CD4-positive, alpha-beta memory T cell (primary cell): ENCODE measurements around the gene HS1BP3. TPM values are rescaled to one million over a fixed set of nuclear protein-coding genes. Genes with fewer than 3 reads are reported as not detected.

Experiments used
- CTCF ChIA-PET: fragments of 350-600 bp; sonication (Branson Sonifier 250); formaldehyde crosslinking; loops from one replicate; lab custom pipeline; 2021; ENCODE audit warnings: inconsistent platforms; ENCODE audit not compliant: partially characterized antibody; lab: Charles Lee
- POLR2A ChIA-PET: fragments of 350-600 bp; sonication (Branson Sonifier 250); formaldehyde crosslinking; loops from one replicate; lab custom pipeline; 2021; ENCODE audit not compliant: partially characterized antibody; lab: Charles Lee
- DNase-seq, 5 donors: peaks; one replicate each; pipeline versions ENCODE4 v3.0.0 to v3.0.0-alpha.2; 2020 to 2022; ENCODE audit warnings: mixed read lengths in 1 of 5
- H3K27ac ChIP-seq: one replicate; pipeline ENCODE4 v1.7.0; 2013; ENCODE audit warnings: low read depth, low read length
- H3K27me3 ChIP-seq: 2 replicates; pipeline ENCODE4 v1.7.0; 2013; ENCODE audit warnings: mild to moderate bottlenecking, low read length, moderate library complexity; ENCODE audit not compliant: insufficient read depth
- H3K36me3 ChIP-seq: 2 replicates; pipeline ENCODE4 v1.7.0; 2013; ENCODE audit warnings: mild to moderate bottlenecking, low read length, moderate library complexity; ENCODE audit not compliant: insufficient read depth
- H3K4me1 ChIP-seq: 2 replicates; pipeline ENCODE4 v1.7.0; 2013; ENCODE audit warnings: mild to moderate bottlenecking, low read length, moderate library complexity; ENCODE audit not compliant: insufficient read depth
- H3K4me3 ChIP-seq, 2 donors: one replicate each; pipeline ENCODE4 v1.7.0; 2013; ENCODE audit warnings: low read length in 2 of 2, mild to moderate bottlenecking in 1 of 2
- H3K9me3 ChIP-seq, 2 donors: one replicate each; pipeline ENCODE4 v1.7.0; 2013; ENCODE audit warnings: low read length in 2 of 2, control low read depth in 1 of 2; ENCODE audit not compliant: control insufficient read depth in 1 of 2
- H3K27ac Mint-ChIP-seq, 7 donors: one replicate each; pipeline ENCODE4 v1.8.0; 2020 to 2021; ENCODE audit warnings: mixed read lengths in 7 of 7, mild to moderate bottlenecking in 6 of 7, inconsistent platforms in 3 of 7, moderate library complexity in 3 of 7
- H3K27me3 Mint-ChIP-seq, 2 donors: one replicate each; pipeline ENCODE4 v1.8.0; 2020 to 2021; ENCODE audit warnings: mixed read lengths in 2 of 2
- H3K36me3 Mint-ChIP-seq, 2 donors: one replicate each; pipeline ENCODE4 v1.8.0; 2020 to 2021; ENCODE audit warnings: mixed read lengths in 2 of 2, inconsistent platforms in 1 of 2, mild to moderate bottlenecking in 1 of 2
- H3K4me1 Mint-ChIP-seq, 4 donors: one replicate each; pipeline ENCODE4 v1.8.0; 2020 to 2021; ENCODE audit warnings: mixed read lengths in 4 of 4, mild to moderate bottlenecking in 1 of 4
- H3K4me3 Mint-ChIP-seq, 8 donors: one replicate each; pipeline ENCODE4 v1.8.0; 2020 to 2021; ENCODE audit warnings: mixed read lengths in 8 of 8, mild to moderate bottlenecking in 7 of 8, moderate library complexity in 6 of 8, inconsistent platforms in 3 of 8
- H3K9me3 Mint-ChIP-seq, 8 donors: one replicate each; pipeline ENCODE4 v1.8.0; 2020 to 2021; ENCODE audit warnings: mixed read lengths in 8 of 8, mild to moderate bottlenecking in 5 of 8, inconsistent platforms in 3 of 8, moderate library complexity in 1 of 8
- intact Hi-C: fragments of 100-400 bp; cut with micrococcal nuclease; formaldehyde crosslinking; loops from one replicate; pipeline ENCODE4 v1.15.1; 2023
- polyA plus RNA-seq, 2 donors: library from polyadenylated mRNA; unstranded; fragments of 300-500 nt; fragmentation: Illumina TruSeq; gene quantifications; one replicate each; pipeline ENCODE4 v1.2.3, GENCODE V29; 2021
- total RNA-seq, 2 experiments: library from RNA; stranded (reverse); gene quantifications; one replicate each; pipeline ENCODE4 v1.2.3, GENCODE V29; 2021

The HS1BP3 gene
- total and polyA plus RNA-seq, 4 experiments from 2014 or later, result 16.7 to 20.1 (median 18.8) TPM

GRCh38 chr2:20649976-20650375 is 922 bp downstream of the HS1BP3 start:
- POLR2A ChIA-PET, result interaction anchor here (1.6 to 3.3 kb wide), 10 partner anchors 8 to 298 kb away, joined by 5 to 70 read pairs (median 10); partner anchors contain the start of genes LDAH, PUM2 and RHOB
- peak overlapping the region; percentile 66 to 98 (median 96) for H3K27ac Mint-ChIP-seq

GRCh38 chr2:20649576-20649975 is 1.3 kb downstream of the HS1BP3 start:
- peaks cover 0 to 3% (median 0%) of the 10 kb centered on the region in 8 donors for H3K9me3 Mint-ChIP-seq
- H3K36me3 Mint-ChIP-seq, result peaks cover 4 to 18% of the 10 kb centered on the region in 2 donors
- no peaks in the 10 kb centered on the region for H3K9me3 ChIP-seq
- intact Hi-C loops, result no loop called here
- CTCF ChIA-PET, result interaction anchor here (1.0 to 5.2 kb wide), 8 partner anchors 11 to 238 kb away, joined by 4 to 76 read pairs (median 10); partner anchors contain the start of gene RHOB
- H3K4me1 ChIP-seq, result peaks cover 20% of the 10 kb centered on the region
- peaks cover 22 to 42% (median 36%) of the 10 kb centered on the region in 4 donors for H3K4me1 Mint-ChIP-seq
- H3K27ac ChIP-seq, result no peak overlapping the region
- no peak overlapping the region for H3K4me3 ChIP-seq
- H3K36me3 ChIP-seq, result no peaks in the 10 kb centered on the region
- DNase-seq, result no peak
- POLR2A ChIA-PET, result interaction anchor here (2.0 to 3.3 kb wide), 3 partner anchors 11 to 206 kb away, joined by 8 to 70 read pairs (median 27); partner anchors contain the start of gene RHOB
- H3K27me3 Mint-ChIP-seq, result no peaks in the 10 kb centered on the region
- no peaks in the 10 kb centered on the region for H3K27me3 ChIP-seq
- H3K27ac Mint-ChIP-seq, result peak overlapping the region in 6 of 7 donors; percentile 85 to 97 (median 96)
- peak overlapping the region; percentile 87 to 93 (median 90) for H3K4me3 Mint-ChIP-seq

More at GRCh38 chr2:20649976-20650375, 922 bp downstream of the HS1BP3 start:
- H3K4me1 Mint-ChIP-seq, result peaks cover 22 to 42% (median 36%) of the 10 kb centered on the region in 4 donors
- peak overlapping the region; percentile 50 to 87 for H3K4me3 ChIP-seq
- no peaks in the 10 kb centered on the region for H3K27me3 Mint-ChIP-seq
- H3K9me3 Mint-ChIP-seq, result peaks cover 0 to 3% (median 0%) of the 10 kb centered on the region in 8 donors
- H3K27me3 ChIP-seq, result no peaks in the 10 kb centered on the region
- intact Hi-C loops, result loop anchor here (2.0 to 10.0 kb wide), 6 partner anchors 172 to 1303 kb away; partner anchors contain the start of genes LDAH, PUM2 and TTC32
- DNase-seq, result no peak
- CTCF ChIA-PET, result interaction anchor here (1.1 to 5.2 kb wide), 10 partner anchors 7 to 323 kb away, joined by 5 to 76 read pairs (median 14); partner anchors contain the start of gene RHOB
- peaks cover 20% of the 10 kb centered on the region for H3K4me1 ChIP-seq
- H3K9me3 ChIP-seq, result no peaks in the 10 kb centered on the region
- peaks cover 0 to 14% of the 10 kb centered on the region in 2 donors for H3K36me3 Mint-ChIP-seq
- H3K36me3 ChIP-seq, result no peaks in the 10 kb centered on the region
- peak overlapping the region; percentile 89 for H3K27ac ChIP-seq
- peak overlapping the region; percentile 87 to 93 (median 90) for H3K4me3 Mint-ChIP-seq

- intact Hi-C loops, result no loop called here
- Histone ChIP-seq H3K36me3 (no peaks in the 10 kb centered on the region), H3K27ac (no peak overlapping the region), H3K4me3 (no peak overlapping the region), H3K4me1 (peaks cover 20% of the 10 kb centered on the region), H3K9me3 (no peaks in the 10 kb centered on the region), H3K27me3 (no peaks in the 10 kb centered on the region)
- ChIA-PET POLR2A (interaction anchor here (0.9 kb wide), 1 partner anchor 202 kb away, joined by 4 read pairs; the partner anchor contains the start of gene RHOB), CTCF (interaction anchor here (1.0 to 5.2 kb wide), 5 partner anchors 12 to 322 kb away, joined by 3 to 76 read pairs (median 8); partner anchors contain the start of gene RHOB)
- peaks cover 24 to 47% (median 39%) of the 10 kb centered on the region in 4 donors for H3K4me1 Mint-ChIP-seq
- peak overlapping the region; percentile 36 to 91 (median 68) for H3K27ac Mint-ChIP-seq
- peaks cover 11 to 24% of the 10 kb centered on the region in 2 donors for H3K36me3 Mint-ChIP-seq
- no peak for DNase-seq
- H3K9me3 Mint-ChIP-seq, result peaks cover 0 to 3% (median 0%) of the 10 kb centered on the region in 8 donors
- H3K4me3 Mint-ChIP-seq, result peak overlapping the region in 6 of 8 donors; percentile 7 to 93 (median 52)
- H3K27me3 Mint-ChIP-seq, result no peaks in the 10 kb centered on the region
Observed at GRCh38 chr2:20648831-20649230, 2.1 kb downstream of the HS1BP3 start.

GRCh38 chr2:20648206-20648605 is 2.7 kb downstream of the HS1BP3 start:
- peaks cover 14 to 28% of the 10 kb centered on the region in 2 donors for H3K36me3 Mint-ChIP-seq
- Histone ChIP-seq H3K4me1 (peaks cover 20% of the 10 kb centered on the region), H3K9me3 (no peaks in the 10 kb centered on the region), H3K36me3 (no peaks in the 10 kb centered on the region), H3K4me3 (no peak overlapping the region), H3K27ac (no peak overlapping the region), H3K27me3 (no peaks in the 10 kb centered on the region)
- peaks cover 0 to 3% (median 0%) of the 10 kb centered on the region in 8 donors for H3K9me3 Mint-ChIP-seq
- POLR2A ChIA-PET, result interaction anchor here (0.9 to 1.6 kb wide), 2 partner anchors 201 kb away, joined by 4 to 5 read pairs; partner anchors contain the start of gene RHOB
- H3K27me3 Mint-ChIP-seq, result no peaks in the 10 kb centered on the region
- no peak overlapping the region for H3K4me3 Mint-ChIP-seq
- no peak for DNase-seq
- H3K27ac Mint-ChIP-seq, result peak overlapping the region in 4 of 7 donors; percentile 36 to 91 (median 60)
- peaks cover 24 to 48% (median 41%) of the 10 kb centered on the region in 4 donors for H3K4me1 Mint-ChIP-seq
- intact Hi-C loops, result no loop called here
- CTCF ChIA-PET, result interaction anchor here (0.9 to 5.2 kb wide), 5 partner anchors 13 to 323 kb away, joined by 3 to 76 read pairs (median 8); partner anchors contain the start of gene RHOB

- Histone ChIP-seq H3K27ac (no peak overlapping the region), H3K36me3 (no peaks in the 10 kb centered on the region), H3K4me1 (peaks cover 20% of the 10 kb centered on the region), H3K27me3 (no peaks in the 10 kb centered on the region), H3K4me3 (no peak overlapping the region), H3K9me3 (no peaks in the 10 kb centered on the region)
- intact Hi-C loops, result no loop called here
- peaks cover 25 to 49% (median 40%) of the 10 kb centered on the region in 4 donors for H3K4me1 Mint-ChIP-seq
- H3K36me3 Mint-ChIP-seq, result peaks cover 18 to 31% of the 10 kb centered on the region in 2 donors
- peak overlapping the region in 3 of 7 donors; percentile 36 to 78 (median 42) for H3K27ac Mint-ChIP-seq
- H3K9me3 Mint-ChIP-seq, result peaks cover 0 to 3% (median 0%) of the 10 kb centered on the region in 8 donors
- H3K27me3 Mint-ChIP-seq, result no peaks in the 10 kb centered on the region
- H3K4me3 Mint-ChIP-seq, result no peak overlapping the region
- ChIA-PET POLR2A (interaction anchor here (1.6 kb wide), 1 partner anchor 201 kb away, joined by 5 read pairs; the partner anchor contains the start of gene RHOB), CTCF (interaction anchor here (0.9 to 2.1 kb wide), 5 partner anchors 201 to 236 kb away, joined by 3 to 11 read pairs (median 8); partner anchors contain the start of gene RHOB)
- DNase-seq, result no peak
Observed at GRCh38 chr2:20647738-20648137, 3.2 kb downstream of the HS1BP3 start.

GRCh38 chr2:20647211-20647610 is 3.7 kb downstream of the HS1BP3 start:
- Histone ChIP-seq H3K27ac (no peak overlapping the region), H3K4me1 (peaks cover 20% of the 10 kb centered on the region), H3K4me3 (no peak overlapping the region), H3K9me3 (no peaks in the 10 kb centered on the region), H3K27me3 (no peaks in the 10 kb centered on the region), H3K36me3 (no peaks in the 10 kb centered on the region)
- CTCF ChIA-PET, result interaction anchor here (1.2 to 2.0 kb wide), 3 partner anchors 14 to 235 kb away, joined by 4 to 11 read pairs (median 6); no protein-coding TSS in a partner anchor
- Mint-ChIP-seq H3K9me3 (peaks cover 0 to 3% (median 0%) of the 10 kb centered on the region in 8 donors), H3K27ac (peak overlapping the region in 2 of 7 donors; percentile 36 to 69), H3K27me3 (no peaks in the 10 kb centered on the region), H3K4me3 (no peak overlapping the region), H3K4me1 (peaks cover 28 to 52% (median 40%) of the 10 kb centered on the region in 4 donors), H3K36me3 (peaks cover 18 to 34% of the 10 kb centered on the region in 2 donors)
- intact Hi-C loops, result no loop called here
- POLR2A ChIA-PET, result interaction anchor here (1.6 kb wide), 1 partner anchor 200 kb away, joined by 5 read pairs; the partner anchor contains the start of gene RHOB
- DNase-seq, result no peak
